MV-4-11 (cell line): Measurements from ENCODE around the gene SNTG2.

Experiments used
- DNase-seq: peaks from one replicate; lab custom pipeline; 2025; lab: John Stamatoyannopoulos, UW

SNTG2 gene

DNA sequence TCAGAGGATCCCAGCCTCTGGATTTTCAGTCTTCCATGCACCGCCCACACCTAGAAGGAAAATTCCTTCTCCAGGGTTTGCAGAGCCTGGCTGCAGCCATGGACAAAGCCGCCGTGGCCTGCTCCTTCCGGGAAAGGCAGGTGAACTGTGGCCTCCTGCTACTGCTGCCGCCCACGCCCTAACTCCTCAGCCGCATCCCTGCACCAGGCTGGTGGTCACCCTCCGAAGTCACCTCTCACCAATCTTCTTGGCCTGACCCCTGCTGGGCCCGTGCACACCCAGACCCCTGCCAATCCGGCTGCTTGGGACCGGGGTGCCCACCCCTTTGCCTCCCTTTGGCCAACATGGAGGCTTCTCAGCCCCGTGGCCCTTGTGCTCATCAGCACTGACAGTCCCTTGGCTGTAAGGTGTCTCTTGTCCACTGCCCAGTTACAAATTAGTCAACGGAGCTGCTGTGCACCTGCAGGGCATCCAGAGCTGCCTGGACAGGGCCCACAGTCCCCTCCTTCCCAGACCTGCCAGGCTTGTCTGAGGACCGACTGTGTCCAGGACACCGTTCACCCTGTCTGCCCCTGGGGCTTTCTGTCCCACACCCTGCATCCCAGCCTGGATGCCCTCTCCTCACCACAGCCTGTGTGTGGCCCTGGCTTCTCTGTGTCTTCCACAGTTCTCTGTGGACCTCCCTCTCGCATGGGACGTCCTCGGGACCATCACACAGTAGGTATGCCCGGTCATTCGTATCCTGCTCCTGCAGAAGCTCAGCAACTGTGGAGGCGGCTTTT lies 332.6 kb downstream of the SNTG2 start:
- DNase-seq = no peak

DNA sequence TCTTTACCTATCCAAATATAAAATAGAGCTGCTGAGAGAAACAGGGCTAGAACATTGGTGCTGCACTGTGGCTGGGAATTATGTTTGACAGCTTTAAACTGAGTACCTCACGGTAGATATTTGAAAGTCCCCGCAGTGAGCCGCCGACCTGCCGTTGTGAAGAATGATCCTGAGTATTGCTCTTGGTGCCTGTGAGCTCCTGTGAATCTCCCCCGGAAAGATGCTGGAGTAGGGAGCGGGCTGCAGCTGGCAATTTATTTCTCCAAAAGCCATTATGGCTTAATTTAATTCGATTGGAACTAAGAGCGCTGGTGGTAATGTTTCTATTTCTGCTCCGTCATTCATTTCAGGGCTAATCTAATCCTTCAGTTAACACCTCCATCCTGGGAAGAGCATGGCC lies 333.2 kb downstream of the SNTG2 start:
- DNase-seq = no peak

DNA sequence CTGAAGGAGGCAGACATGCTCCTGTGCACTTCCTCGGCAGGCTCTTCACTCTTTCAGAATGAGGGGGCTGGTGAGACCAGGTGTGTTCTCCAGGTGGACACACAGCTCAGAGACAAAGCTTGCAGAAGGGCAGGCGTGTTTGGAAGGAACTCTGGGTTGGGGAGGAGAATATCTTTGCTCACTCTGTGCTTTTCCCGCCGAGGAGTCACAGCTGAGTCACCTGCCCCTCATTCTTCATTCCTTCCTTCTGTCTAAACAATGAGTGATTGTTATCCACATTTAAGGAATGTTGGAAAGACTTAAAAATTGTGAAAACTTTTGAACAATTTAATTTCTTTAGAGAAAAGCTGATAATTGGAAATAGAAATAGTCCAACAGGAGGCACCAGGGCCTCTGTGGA lies 336.3 kb downstream of the SNTG2 start:
- no peak for DNase-seq

DNA sequence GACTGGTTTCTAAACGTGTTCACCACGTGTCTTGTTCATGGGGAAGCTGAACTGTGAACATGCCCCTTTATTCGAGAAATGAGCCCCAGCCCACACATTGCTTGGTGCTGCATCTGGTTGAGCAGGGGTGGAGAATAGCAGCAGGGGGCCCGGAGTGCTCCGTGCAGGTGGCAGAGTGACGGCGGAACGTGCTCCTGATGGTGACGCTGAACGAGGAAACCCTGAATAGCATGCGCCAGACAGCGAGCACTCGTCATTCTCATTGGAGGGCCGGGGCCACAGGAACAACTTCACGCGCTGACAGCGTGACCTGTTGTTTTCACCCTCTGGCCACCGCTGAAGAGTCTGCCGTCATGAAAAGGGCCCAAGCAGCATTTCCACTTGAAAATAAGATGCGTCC lies 336.8 kb downstream of the SNTG2 start:
- DNase-seq = no peak

DNA sequence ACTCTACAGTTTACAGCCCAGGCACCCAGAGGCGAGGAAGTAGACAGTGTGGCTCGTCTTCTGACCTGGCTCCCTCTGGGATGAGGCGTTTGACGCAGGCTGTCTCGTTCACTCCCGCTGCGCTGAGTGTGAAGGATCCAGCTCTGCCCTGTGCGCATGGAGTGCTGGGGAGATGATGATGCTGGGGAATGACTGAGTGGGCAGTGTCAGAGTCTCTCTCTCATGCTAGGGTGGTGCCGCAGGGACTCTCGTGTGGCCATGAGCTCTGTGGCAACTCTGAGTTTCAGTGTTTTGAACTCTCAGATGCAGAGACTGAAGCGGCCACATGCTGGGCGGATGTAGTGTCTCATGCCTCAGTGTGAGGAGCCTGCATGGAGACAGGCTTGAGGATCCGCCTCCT lies 344.3 kb downstream of the SNTG2 start:
- DNase-seq = no peak

DNA sequence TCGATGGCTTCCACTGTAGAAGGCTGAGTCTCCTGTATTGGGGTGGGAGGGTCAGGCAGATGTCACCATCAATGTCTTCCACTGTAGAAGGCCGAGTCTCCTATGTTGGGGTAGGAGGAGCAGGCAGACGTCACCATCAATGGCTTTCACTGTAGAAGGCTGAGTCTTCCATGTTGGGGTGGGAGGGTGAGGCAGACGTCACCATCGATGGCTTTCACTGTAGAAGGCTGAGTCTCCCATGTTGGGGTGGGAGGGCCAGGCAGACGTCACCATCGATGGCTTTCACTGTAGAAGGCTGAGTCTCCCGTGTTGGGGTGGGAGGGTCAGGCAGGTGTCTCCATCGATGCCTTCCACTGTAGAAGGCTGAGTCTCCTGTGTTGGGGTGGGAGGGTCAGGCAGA lies 345.1 kb downstream of the SNTG2 start:
- no peak for DNase-seq

DNA sequence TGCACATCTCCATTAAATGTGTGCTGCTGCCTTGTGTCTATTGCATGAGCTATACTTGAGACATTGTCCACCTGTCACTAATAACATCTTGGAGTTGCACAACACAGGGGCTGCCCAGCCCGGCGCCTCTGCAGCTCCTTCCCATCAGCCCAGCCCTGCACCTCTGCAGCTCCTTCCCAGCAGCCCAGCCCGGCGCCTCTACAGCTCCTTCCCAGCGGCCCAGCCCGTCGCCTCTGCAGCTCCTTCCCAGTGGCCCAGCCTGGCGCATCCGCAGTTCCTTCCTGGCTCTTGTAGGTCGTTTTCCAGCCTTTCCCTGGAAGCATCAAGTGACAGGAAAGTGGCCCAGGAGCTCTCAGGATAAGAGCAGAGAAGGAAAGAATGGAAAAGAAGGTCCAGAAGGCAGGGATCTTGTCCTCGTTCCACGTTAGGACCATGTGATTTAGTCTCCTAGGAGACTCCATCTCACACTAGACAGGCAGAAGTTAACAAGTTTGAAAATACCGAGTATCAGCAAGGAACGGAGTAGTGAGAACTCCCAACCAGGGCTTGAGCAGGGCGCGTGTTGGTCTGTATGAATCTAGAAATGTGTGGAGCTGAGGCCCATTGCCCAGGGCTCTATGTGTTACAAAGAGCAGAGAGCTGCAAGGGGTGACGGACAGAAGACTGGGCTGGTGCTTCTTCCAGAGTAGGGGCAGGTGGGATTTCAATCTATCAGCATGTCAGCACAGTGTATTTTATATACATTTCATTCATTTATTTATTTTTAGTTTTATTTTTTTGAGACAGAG lies 346.9 kb downstream of the SNTG2 start:
- no peak for DNase-seq

DNA sequence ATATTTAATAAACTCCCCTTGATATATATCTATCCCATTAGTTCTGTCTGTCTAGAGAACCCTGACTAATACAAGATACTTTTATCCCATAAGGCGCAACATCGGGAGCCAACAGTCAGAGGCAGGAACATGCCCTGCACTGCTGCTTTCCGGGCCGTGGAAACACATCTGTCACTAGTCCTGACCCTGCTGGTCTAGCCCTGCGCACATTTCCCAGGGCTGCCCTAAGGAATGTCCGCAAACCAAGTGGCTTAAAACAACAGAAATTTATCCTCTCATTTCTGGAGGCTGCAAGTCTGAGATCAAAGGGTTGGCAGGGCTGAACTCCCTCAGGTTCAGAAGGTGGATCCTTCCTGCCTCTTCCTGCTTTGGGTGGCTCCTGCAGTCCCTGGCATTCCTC lies 348.4 kb downstream of the SNTG2 start:
- no peak for DNase-seq

DNA sequence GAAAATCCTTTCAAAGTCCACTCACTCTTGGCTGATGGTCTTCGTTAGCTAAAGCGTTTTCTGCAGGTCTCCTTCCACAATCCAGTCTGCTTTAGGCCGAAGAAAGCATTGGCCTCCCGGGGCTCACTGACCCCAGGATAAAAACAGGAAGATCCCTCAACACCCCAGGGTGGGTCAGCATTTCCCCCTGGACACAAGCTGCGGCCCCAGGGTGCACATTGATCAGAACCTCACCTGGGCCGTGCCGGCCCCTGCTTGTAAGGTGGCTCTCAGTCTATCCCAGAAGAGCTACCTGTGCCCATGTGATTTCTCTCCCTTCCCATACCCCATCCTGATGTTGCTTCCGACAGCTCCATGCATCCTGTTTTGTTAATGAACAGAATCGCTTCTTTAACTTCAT lies 349.6 kb downstream of the SNTG2 start:
- DNase-seq = no peak

DNA sequence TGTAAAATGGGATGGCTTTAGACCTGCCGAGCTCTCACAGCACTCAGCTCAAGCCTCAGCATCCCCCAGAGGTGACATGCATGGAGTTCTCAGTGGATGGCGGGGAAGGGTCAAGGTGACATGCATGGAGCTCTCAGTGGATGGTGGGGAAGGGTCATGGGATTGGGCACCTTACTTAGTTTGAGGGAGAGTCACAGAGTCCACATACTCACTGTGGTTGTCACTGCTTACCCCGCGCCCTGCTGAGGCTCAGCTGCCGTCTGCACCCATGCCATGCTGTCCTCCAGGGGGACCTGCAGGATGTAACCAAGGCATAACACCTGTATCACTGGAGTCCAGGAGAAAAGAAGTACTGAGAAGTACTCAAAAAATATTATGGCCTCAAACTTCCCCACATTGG lies 350.4 kb downstream of the SNTG2 start:
- DNase-seq = no peak

DNA sequence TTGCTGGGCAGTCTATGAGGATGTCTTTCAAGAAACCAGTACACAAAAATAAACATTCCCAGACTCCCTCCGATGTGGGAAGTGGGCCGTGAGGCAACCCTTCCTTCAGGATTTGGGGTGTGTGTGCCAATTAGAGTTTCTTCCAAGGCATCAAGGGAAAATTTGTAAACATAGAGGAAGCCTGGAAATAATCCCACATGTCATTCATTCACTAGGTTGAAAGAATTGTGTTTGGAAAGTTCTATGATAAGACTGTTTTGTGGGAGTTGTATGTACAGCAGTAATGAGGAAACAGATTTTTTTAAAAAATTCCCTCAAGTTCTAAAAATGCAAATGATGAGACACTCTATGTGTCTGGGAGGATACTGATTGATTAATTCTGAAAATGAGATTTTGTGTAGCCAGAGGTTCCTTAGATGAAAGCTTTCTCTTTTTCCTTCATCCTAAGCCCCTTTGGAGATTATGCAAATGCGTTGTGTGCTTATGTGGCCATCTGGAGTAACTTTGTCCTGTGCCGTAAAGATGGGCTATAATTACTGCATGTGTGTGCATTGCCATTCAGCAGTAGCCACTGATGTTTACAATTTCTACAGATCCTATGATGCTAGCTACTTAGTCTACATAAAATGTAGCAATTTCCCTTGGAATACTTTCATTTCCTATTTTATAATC lies 354.8 kb downstream of the SNTG2 start:
- no peak for DNase-seq

DNA sequence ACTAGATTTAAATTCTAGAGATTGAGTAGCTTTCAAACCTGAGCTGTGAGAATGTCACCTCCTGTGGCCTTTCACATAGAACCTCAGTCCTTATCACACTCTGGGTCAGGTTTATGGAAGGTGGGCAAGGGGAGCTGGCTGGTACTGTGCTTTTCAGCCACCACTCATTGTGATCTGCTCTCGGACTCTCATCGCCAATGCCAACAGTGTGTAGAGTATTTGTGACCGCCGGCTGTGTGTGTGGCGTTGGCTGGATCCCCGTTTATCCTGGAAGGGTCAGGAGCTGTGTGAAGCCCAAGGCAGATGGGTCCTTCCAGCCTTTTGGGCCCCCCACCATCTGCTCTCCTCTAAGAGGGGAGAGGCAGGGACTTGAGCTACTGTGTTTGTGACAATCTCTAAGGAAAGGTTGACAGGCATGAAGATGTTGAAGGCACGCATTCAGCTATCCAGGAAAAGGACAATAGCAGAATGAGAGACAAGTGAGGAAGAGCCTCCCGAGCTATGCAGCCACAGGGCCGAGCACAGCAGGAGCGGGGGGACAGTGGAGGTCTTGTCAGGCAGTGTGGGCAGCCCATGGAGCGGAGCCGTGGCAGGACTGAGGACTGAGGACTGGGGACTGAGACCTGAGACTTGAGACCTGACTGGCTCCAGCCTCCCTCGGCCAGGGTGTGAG lies 355.5 kb downstream of the SNTG2 start:
- DNase-seq = no peak

DNA sequence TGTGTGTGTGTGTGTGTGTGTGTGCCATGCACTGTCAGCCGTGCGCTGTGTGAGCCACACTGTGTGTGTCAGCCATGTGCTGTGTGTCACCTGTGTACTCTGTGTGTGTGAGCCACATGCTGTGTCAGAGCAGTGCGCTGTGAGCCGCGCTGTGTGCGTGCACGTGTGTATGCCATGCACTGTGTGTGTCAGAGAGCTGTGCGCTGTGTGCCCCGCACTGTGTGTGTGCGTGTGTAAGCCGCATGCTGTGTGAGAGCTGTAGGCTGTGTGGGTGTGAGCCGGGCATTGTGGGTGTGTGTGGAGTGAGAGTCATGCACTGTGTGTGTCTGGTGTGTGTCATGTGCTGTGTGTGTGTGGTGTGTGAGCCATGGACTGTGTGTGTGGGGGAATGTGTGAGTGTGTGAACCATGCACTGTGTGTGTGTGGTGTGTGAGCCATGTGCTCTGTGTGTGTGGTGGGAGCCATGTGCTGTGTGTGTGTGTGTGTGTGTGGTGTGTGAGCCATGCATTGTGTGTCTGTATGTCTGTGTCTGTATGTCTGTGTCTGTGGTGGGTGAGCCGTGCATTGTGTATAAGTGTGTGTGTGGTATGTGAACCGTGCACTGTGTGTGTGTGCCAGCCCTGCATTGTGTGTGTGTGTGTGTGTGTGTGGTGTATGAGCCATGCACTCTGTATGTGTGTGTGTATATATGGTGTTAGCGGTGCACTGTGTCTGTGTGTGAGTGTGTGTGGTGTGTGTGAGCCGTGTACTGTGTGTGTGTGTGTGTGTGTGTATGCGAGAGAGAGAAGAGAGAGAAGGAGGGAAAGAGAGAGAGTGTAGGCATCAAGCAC lies 356.3 kb downstream of the SNTG2 start:
- DNase-seq = no peak

DNA sequence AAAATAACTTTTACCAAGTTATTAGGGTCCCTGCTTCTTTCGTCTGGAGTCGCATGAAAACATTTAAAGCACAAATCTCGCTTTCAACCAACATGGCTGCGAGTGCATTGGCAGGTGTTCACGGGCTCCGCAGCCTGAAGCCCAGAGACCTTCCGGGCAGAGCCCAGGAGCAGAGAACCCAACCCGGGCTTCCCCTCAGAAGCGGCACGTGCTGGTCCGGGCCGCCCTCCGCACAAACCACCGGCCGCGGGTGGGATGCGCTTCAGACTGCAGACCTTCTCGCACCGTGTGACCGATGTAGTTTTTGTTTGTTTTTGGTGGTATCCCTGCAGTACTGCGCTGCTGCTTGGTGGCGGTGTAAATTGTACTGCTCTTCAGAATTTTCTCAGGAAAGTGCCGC lies 357.0 kb downstream of the SNTG2 start:
- no peak for DNase-seq

DNA sequence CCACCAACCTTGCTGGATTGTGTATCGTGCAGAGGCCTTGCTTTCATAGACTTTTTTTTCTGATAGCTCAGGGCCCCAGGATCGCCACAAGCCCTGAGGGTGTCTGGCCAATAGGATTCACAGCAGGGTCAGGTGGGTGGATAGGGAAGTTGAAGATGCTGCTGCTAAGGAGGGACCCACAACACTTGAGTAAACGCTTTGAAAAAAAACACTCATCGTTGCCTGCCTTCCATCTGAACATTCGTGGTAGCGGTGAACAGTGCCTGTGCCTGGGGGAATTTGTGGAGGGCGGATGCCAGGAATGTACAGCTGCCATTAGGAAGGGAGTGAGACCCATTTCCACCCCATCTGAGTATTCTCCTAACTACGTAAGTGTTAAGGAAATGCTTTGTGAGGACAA lies 358.0 kb downstream of the SNTG2 start:
- DNase-seq = no peak

DNA sequence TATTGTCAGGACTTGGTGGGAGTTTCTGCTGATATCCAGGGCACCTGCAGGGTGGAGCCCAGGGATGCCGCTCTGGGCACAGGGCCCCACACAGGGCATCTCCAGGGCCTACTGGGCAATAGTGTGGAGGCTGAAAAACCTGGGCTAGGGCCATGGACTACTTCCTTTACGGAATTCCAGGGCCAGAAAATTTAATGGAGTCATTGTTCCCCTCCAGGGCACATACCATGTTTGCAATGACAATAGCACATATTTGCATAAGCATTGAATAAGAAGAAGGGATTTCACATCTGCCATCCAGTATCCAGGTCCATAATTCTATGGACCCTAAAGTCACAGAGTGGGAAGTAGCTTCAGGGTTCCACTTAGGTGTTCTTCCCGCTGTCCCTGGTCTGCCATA lies 358.9 kb downstream of the SNTG2 start:
- no peak for DNase-seq

DNA sequence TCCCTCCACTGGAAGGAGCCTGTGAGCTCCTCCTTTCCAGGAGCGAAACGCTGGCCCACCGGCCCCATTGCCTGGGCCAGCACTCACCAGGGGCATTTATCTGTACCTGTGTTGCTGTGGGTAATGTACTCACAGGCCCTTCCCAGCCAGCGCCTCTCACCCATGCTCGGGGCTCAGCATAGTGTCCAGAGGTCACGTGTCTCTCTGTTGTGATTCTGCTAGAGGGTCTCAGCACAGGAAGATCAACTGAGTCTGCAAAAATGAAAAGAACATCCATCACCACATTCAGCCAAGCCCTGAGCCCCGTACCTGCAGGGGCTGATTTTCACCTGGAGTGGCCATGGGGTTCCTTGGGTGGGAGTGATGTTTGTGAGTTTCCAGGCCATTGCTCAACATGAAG lies 359.6 kb downstream of the SNTG2 start:
- no peak for DNase-seq

DNA sequence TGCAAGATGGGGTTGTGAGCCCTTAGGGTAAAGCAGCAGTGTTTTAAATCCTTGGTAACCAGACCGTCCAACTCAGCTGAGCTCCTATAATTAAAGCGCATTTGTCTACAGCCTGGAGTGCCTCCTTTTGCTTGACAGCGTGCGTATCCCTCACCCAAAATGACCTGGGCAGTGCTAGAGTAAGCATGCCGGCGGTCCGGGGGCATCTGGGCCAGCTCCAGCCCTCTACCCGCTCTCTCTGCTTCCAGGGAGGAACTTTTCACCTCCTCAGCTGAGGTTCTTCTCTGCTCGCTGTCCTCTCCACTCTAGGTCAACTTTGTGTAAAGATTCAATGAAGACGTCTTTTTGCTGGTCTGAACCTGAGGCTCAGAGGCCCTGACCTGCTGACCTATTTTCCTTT lies 360.2 kb downstream of the SNTG2 start:
- no peak for DNase-seq

DNA sequence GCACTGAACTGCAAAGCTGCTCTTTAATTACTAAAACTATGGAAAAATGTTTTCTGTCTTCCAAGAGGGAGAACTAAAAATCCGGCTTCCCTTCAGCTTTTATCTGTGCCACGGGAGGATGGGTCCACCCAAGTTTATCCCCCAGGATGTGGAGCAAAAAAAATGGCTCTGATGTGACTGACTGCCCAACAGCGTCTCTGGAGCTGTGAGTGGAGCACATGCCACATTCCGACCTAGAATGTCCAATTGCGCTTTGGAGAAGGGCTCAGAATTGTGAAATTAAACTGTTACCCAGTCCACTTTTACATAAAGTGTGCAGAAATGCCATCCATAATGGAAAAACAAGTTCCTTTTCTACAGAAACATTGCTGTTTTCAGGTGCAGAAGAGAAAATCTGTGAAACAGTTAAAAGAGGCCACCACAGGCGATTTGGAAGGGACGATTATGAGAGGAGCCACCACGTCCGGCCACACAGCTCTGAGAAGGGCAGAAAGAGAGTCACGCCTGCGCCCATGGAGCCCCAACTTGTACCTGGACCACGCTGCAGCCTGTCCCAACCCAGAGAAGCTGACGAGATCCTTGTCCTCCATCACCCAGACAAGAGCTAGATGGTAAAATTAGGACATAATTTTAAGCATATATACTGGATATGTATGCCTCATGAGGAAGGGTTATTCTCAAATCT lies 362.7 kb downstream of the SNTG2 start:
- no peak for DNase-seq

DNA sequence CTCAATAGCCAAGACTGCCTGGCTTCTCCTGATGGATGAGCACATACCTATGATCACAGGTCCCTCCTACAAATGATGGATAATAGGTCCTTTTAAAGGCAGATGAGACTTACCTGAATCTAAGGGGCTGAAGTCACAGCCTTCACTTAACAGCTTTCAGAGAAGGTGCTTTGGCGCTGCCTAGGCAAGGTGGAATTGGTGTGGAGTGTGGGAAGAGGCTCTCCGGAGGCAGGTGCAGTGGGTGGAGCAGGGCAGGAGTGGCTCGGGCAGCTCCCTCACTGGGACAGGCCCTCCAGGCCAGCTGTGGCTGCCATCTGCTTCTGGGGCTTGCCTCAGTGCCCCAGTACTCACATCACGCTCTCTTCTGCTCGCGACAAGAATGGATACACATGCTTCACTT lies 363.6 kb downstream of the SNTG2 start:
- no peak for DNase-seq

DNA sequence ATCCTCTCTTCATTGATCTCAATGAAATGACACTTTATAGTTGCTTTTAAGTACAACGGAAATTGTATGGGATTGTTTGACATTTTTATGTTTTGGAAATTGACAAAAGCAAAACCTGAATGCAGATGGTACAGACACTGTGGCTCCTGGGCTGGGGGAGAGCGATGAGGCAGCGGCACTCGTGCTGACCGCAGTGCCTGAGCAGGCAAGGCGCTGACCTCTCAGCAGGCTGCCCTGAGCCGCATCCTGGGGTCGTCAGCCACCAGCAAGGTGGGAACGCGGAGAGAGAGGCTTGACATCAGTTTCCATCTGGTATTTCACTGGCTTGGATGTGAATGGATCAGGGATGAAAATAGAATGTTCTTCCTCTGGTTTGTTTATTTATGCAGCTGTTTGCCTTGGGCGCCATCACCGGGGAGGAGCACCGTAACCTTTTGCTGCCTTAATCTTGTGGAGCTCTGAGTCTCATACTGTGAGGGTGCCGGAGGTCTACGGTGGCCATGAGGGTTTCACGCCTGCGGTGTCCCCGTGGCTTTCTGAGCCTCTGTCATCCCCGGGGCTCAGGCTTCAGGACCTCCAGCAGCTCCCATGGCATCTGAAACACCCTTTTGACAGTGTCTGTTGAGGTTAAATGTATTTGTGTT lies 367.8 kb downstream of the SNTG2 start:
- no peak for DNase-seq
